Astrocyte of the cerebellum (primary cell): ENCODE data around the gene NPC2.

Experiments
- DNase-seq: peaks from one replicate; pipeline ENCODE4 v3.0.0-alpha.2; 2011; ENCODE audit warnings: low read depth
- H3K4me3 ChIP-seq: 2 replicates; pipeline ENCODE4 v1.5.1; 2011; ENCODE audit warnings: mild to moderate bottlenecking, low read depth, low read length, moderate library complexity
- in situ Hi-C: cut with HindIII; loops from 2 replicates; pipeline ENCODE4 v1.10.0; 2017; ENCODE audit warnings: low sequenced_read_pairs
- TF ChIP-seq, protein P1 (sequence below): IDR thresholded peaks from 2 replicates; pipeline ENCODE4 v1.5.1; 2012; ENCODE audit warnings: low read length, low read depth, moderate library complexity, mild to moderate bottlenecking; ENCODE audit errors: missing control alignments

NPC2 gene

DNA sequence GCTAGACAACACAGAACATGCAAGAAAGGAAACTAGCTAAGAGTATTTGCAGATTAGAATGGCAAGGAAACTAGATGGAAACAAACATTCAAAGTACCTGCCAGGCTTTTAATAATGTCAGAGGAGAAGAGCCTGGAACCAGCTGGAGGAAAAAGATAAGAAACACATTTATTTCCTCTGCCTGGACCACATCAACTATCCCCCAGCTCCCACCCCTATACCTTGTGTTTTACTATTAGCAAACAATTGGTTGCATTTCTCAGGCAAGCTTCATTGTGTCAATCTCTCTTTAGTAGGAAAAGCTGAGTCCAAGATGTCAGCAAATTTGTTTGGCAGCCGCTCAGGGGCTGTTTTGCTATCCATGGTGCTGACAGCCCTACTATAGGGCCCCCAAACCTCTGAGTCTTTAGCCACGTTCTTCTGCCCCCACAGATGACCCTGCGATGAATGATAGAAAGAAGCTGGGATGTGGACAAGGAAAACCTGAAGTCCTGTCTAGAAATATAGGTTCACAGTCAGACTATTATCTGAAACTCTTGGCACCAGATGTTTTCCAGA is 55.5 kb downstream of the NPC2 start:
- no peak overlapping the region for H3K4me3 ChIP-seq
- in situ Hi-C loops, result no loop called here
- DNase-seq, result no peak
- TF ChIP-seq, protein P1, sequence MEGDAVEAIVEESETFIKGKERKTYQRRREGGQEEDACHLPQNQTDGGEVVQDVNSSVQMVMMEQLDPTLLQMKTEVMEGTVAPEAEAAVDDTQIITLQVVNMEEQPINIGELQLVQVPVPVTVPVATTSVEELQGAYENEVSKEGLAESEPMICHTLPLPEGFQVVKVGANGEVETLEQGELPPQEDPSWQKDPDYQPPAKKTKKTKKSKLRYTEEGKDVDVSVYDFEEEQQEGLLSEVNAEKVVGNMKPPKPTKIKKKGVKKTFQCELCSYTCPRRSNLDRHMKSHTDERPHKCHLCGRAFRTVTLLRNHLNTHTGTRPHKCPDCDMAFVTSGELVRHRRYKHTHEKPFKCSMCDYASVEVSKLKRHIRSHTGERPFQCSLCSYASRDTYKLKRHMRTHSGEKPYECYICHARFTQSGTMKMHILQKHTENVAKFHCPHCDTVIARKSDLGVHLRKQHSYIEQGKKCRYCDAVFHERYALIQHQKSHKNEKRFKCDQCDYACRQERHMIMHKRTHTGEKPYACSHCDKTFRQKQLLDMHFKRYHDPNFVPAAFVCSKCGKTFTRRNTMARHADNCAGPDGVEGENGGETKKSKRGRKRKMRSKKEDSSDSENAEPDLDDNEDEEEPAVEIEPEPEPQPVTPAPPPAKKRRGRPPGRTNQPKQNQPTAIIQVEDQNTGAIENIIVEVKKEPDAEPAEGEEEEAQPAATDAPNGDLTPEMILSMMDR, result no peak

DNA sequence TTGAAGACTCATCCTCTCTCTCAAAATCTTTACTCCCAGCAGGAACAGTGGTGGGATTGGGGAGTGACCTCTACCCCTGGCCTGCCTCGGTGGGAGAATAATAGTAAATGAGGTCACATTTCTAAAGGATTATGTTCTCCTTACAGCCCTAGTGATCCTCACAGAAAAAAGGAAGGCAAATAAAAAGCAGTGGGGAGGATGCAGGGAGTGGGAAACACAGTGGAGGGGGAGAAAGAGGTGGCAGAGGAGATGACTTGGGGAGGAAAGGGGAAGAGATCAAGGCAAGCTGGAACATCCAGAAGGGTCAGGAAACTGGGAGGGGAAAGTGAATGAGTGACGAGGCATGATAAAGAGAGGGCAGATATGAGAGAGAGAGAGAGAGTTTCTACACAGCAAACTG is 58.8 kb downstream of the NPC2 start:
- TF ChIP-seq, protein P1, result no peak
- in situ Hi-C loops, result no loop called here

DNA sequence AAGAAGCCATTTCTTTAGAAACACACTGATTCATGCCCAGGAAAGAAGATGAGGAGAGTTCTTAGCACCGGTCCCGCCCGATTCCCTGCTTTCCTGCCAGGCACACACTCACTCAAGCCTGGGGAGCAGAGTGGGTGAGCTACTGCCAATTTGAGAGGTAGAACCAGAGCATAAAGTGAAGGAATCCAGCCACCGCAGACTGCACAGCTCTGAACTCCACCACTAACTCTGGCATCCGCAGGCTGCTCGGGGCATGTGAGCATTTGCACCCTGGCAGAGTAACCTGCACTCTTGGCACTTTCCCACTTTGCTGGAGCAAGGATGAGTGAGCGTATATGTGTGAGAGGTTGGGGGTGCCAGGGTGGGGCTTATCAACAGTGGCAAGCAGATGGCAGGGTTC is 63.1 kb downstream of the NPC2 start:
- H3K4me3 ChIP-seq, result no peak overlapping the region
- no peak for DNase-seq
- TF ChIP-seq, protein P1, result no peak
- in situ Hi-C loops, result no loop called here

More for the DNA sequence above, 58.8 kb downstream of the NPC2 start:
- DNase-seq, result no peak
- H3K4me3 ChIP-seq, result no peak overlapping the region
